ENCODE data around the gene PROX1.

PROX1 gene

GRCh38 chr1:214027498-214027897 lies 39.7 kb downstream of the PROX1 start:
- no peak for TF ChIP-seq FOXM1 (IDR thresholded peaks at IDR 0.05; ENCODE audit: borderline replicate concordance, low read depth)
- TF ChIP-seq EP300 (IDR thresholded peaks at IDR 0.05; ENCODE audit: borderline replicate concordance) = no peak

DNA sequence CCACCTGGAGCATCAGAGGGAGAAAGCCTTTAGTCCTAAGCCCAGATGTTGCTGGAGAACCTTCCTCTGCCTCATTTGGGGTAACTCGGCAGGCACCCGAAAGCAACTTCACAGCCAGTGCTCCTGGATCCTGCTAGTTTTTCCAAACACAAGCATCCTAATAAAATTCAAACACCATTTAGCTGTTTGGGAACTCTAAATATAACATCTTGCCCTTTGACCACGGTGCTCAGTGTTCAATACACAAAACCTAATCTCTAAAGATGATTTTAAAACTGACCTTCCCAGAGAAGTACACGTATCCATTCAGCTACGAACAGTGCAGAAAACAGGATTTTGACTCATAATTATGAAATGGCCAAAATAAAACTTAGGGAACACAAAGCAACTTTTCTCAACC lies 40.3 kb downstream of the PROX1 start:
- TF ChIP-seq CREB1 (IDR thresholded peaks at IDR 0.05; ENCODE audit: low read depth) (no peak), TAF1 (IDR thresholded peaks at IDR 0.05; ENCODE audit: low read depth) (no peak), FOXM1 (IDR thresholded peaks at IDR 0.05; ENCODE audit: borderline replicate concordance, low read depth) (no peak), CEBPB (IDR thresholded peaks at IDR 0.05) (no peak), RAD21 (IDR thresholded peaks at IDR 0.05; ENCODE audit: low read depth) (no peak)
- TF ChIP-seq, protein P1, sequence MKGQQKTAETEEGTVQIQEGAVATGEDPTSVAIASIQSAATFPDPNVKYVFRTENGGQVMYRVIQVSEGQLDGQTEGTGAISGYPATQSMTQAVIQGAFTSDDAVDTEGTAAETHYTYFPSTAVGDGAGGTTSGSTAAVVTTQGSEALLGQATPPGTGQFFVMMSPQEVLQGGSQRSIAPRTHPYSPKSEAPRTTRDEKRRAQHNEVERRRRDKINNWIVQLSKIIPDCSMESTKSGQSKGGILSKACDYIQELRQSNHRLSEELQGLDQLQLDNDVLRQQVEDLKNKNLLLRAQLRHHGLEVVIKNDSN (IDR thresholded peaks at IDR 0.05) = no peak

DNA sequence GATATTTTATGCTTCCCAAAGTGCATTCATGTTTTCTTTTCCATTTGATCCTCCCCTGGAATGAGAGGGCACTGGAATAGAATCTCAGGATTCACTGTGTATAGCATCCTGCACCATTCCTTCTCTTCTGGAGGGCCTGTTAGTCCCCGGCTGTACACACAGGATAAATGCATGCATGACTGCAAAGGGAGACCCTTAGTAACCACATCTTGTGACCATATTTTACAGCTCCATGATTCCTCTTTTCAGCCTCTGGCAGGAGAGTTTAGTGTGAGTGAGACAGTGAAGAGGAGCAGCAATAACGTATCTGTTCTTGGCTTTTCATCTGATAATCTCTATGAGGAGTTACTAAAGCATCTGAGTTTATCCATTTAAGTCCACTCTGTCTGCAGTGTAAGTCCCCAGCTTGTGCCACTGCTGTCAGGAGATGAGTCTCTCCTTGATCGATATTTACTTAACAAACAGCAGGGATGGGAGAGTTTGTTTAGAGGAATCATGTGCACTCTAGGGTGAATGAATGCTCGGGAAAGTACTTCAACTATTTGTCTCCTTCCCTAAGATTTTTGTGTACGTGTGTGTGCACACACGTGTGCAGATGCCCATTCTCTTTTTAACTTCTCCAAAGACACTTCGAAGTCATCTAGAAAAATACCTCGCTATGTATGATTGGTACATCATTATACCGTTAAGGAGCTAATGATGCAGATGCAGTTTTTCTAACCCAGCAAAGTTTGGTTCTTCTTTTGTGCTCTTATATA lies 41.1 kb downstream of the PROX1 start:
- TF ChIP-seq CREB1 (IDR thresholded peaks at IDR 0.05; ENCODE audit: low read depth) = no peak
- no peak for TF ChIP-seq TEAD4 (IDR thresholded peaks at IDR 0.05)
- no peak for TF ChIP-seq TCF12 (IDR thresholded peaks at IDR 0.05; ENCODE audit: low read depth)
- TF ChIP-seq FOXM1 (IDR thresholded peaks at IDR 0.05; ENCODE audit: borderline replicate concordance, low read depth) = no peak
- TF ChIP-seq EGR1 (IDR thresholded peaks at IDR 0.05) = no peak
- TF ChIP-seq, protein P2, sequence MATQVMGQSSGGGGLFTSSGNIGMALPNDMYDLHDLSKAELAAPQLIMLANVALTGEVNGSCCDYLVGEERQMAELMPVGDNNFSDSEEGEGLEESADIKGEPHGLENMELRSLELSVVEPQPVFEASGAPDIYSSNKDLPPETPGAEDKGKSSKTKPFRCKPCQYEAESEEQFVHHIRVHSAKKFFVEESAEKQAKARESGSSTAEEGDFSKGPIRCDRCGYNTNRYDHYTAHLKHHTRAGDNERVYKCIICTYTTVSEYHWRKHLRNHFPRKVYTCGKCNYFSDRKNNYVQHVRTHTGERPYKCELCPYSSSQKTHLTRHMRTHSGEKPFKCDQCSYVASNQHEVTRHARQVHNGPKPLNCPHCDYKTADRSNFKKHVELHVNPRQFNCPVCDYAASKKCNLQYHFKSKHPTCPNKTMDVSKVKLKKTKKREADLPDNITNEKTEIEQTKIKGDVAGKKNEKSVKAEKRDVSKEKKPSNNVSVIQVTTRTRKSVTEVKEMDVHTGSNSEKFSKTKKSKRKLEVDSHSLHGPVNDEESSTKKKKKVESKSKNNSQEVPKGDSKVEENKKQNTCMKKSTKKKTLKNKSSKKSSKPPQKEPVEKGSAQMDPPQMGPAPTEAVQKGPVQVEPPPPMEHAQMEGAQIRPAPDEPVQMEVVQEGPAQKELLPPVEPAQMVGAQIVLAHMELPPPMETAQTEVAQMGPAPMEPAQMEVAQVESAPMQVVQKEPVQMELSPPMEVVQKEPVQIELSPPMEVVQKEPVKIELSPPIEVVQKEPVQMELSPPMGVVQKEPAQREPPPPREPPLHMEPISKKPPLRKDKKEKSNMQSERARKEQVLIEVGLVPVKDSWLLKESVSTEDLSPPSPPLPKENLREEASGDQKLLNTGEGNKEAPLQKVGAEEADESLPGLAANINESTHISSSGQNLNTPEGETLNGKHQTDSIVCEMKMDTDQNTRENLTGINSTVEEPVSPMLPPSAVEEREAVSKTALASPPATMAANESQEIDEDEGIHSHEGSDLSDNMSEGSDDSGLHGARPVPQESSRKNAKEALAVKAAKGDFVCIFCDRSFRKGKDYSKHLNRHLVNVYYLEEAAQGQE (IDR thresholded peaks at IDR 0.05; ENCODE audit: low read depth) = no peak
- TF ChIP-seq CEBPB (IDR thresholded peaks at IDR 0.05) = no peak
- no peak for TF ChIP-seq EP300 (IDR thresholded peaks at IDR 0.05; ENCODE audit: borderline replicate concordance)
- no peak for TF ChIP-seq TAF1 (IDR thresholded peaks at IDR 0.05; ENCODE audit: low read depth)
- TF ChIP-seq, protein P1 (IDR thresholded peaks at IDR 0.05) = no peak
- no peak for TF ChIP-seq ZBTB7A (IDR thresholded peaks at IDR 0.05; ENCODE audit: low read depth)
- TF ChIP-seq RAD21 (IDR thresholded peaks at IDR 0.05; ENCODE audit: low read depth) = no peak
- TF ChIP-seq, protein P3, sequence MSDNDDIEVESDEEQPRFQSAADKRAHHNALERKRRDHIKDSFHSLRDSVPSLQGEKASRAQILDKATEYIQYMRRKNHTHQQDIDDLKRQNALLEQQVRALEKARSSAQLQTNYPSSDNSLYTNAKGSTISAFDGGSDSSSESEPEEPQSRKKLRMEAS (IDR thresholded peaks at IDR 0.05) = no peak
- TF ChIP-seq NFIC (IDR thresholded peaks at IDR 0.05) = no peak
- TF ChIP-seq YY1 (IDR thresholded peaks at IDR 0.05; ENCODE audit: low read depth) = no peak

GRCh38 chr1:214029796-214030195 lies 42.0 kb downstream of the PROX1 start:
- TF ChIP-seq CEBPB (IDR thresholded peaks at IDR 0.05) = no peak
- no peak for TF ChIP-seq TAF1 (IDR thresholded peaks at IDR 0.05; ENCODE audit: low read depth)
- TF ChIP-seq, protein P3 (IDR thresholded peaks at IDR 0.05) = no peak
- no peak for TF ChIP-seq CREB1 (IDR thresholded peaks at IDR 0.05; ENCODE audit: low read depth)
- TF ChIP-seq, protein P2 (IDR thresholded peaks at IDR 0.05; ENCODE audit: low read depth) = no peak
- TF ChIP-seq NFIC (IDR thresholded peaks at IDR 0.05) = no peak

GRCh38 chr1:214031267-214031650 lies 43.5 kb downstream of the PROX1 start:
- TF ChIP-seq TCF12 (IDR thresholded peaks at IDR 0.05; ENCODE audit: low read depth) (no peak), ZBTB7A (IDR thresholded peaks at IDR 0.05; ENCODE audit: low read depth) (no peak), CEBPB (IDR thresholded peaks at IDR 0.05) (no peak), TAF1 (IDR thresholded peaks at IDR 0.05; ENCODE audit: low read depth) (no peak), EP300 (IDR thresholded peaks at IDR 0.05; ENCODE audit: borderline replicate concordance) (no peak), RAD21 (IDR thresholded peaks at IDR 0.05; ENCODE audit: low read depth) (no peak), NFIC (IDR thresholded peaks at IDR 0.05) (no peak), EGR1 (IDR thresholded peaks at IDR 0.05) (no peak), YY1 (IDR thresholded peaks at IDR 0.05; ENCODE audit: low read depth) (no peak), CREB1 (IDR thresholded peaks at IDR 0.05; ENCODE audit: low read depth) (no peak), TEAD4 (IDR thresholded peaks at IDR 0.05) (no peak), FOXM1 (IDR thresholded peaks at IDR 0.05; ENCODE audit: borderline replicate concordance, low read depth) (no peak)
- TF ChIP-seq, protein P1 (IDR thresholded peaks at IDR 0.05) = no peak
- TF ChIP-seq, protein P3 (IDR thresholded peaks at IDR 0.05) = no peak
- TF ChIP-seq, protein P2 (IDR thresholded peaks at IDR 0.05; ENCODE audit: low read depth) = no peak
